ENCODE results near the gene COL15A1. TPM values are rescaled to one million over a fixed set of nuclear protein-coding genes. Genes with fewer than 3 reads are reported as not detected.
A peak's percentile ranks its signal among the peaks of the same experiment; 100 is the strongest.

COL15A1 gene
- total RNA-seq, 2 donors from 2014 or later: 6.0 to 16.0 TPM

- no peak for TF ChIP-seq CTCF (IDR thresholded peaks at IDR 0.05)
- Histone ChIP-seq H3K36me3 (no peaks in the 10 kb centered on the region), H3K27me3 (peaks cover 19% of the 10 kb centered on the region), H3K9me3 (no peaks in the 10 kb centered on the region), H3K4me3 (peak overlapping the region; percentile 36), H3K27ac (peak overlapping the region; percentile 47), H3K4me1 (no peaks in the 10 kb centered on the region), H3K9ac (ENCODE audit: low read depth in 2 of 2, low read length in 2 of 2) (peak overlapping the region in 1 of 2 donors; percentile 10)
- DNase-seq: no peak
- intact Hi-C loops (cut with DNase I): no loop called here
Measured at GRCh38 chr9:98944734-98945074, 997 bp downstream of the COL15A1 start.

DNA sequence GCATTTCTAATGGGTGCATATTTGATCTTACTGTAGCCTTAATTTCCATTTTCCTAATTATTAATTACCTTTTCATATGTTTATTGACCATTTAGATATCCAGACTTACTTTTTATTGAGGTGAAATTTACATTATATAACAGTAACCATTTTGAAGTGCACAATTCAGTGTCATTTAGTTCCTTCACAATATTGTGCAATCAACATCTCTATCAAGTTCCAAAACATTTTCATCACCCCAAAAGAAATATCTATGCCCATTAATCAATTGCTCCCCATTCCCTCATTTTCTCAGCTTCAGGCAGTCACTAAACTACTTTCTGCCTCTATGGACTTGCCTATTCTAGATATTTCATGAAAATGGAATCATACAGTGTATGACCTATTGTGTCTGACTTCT, 5.9 kb downstream of the COL15A1 start:
- Histone ChIP-seq H3K4me1 (no peaks in the 10 kb centered on the region), H3K4me3 (no peak overlapping the region), H3K9ac (ENCODE audit: low read depth in 2 of 2, low read length in 2 of 2) (no peak overlapping the region), H3K27ac (no peak overlapping the region), H3K36me3 (no peaks in the 10 kb centered on the region), H3K9me3 (no peaks in the 10 kb centered on the region), H3K27me3 (peaks cover 3% of the 10 kb centered on the region)
- intact Hi-C loops (cut with DNase I): no loop called here
- TF ChIP-seq CTCF (IDR thresholded peaks at IDR 0.05): no peak
- DNase-seq: no peak

DNA sequence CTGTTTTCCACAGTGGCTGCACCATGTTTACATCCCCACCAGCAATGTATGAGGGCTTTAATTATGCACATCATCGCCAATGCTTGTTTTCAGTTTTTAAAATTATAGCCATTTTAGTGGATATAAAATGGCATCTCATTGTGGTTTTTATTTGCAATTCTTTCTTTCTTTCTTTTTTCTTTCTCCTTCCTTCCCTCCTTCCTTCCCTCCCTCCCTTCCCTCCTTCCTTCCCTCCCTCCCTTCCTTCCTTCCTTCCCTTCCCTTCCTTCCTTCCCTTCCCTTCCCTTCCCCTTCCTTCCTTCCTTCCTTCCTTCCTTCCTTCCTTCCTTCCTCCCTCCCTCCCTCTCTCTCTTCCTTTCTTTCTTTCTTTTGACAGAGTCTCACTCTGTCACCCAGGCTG, 6.6 kb downstream of the COL15A1 start:
- H3K27ac ChIP-seq: no peak overlapping the region
- no peak for TF ChIP-seq CTCF (IDR thresholded peaks at IDR 0.05)
- intact Hi-C loops (cut with DNase I): no loop called here
- no peak overlapping the region for H3K9ac ChIP-seq (ENCODE audit: low read depth in 2 of 2, low read length in 2 of 2)
- no peaks in the 10 kb centered on the region for H3K27me3 ChIP-seq
- no peaks in the 10 kb centered on the region for H3K36me3 ChIP-seq
- H3K4me1 ChIP-seq: no peaks in the 10 kb centered on the region
- no peak overlapping the region for H3K4me3 ChIP-seq
- no peak for DNase-seq
- H3K9me3 ChIP-seq: no peaks in the 10 kb centered on the region

DNA sequence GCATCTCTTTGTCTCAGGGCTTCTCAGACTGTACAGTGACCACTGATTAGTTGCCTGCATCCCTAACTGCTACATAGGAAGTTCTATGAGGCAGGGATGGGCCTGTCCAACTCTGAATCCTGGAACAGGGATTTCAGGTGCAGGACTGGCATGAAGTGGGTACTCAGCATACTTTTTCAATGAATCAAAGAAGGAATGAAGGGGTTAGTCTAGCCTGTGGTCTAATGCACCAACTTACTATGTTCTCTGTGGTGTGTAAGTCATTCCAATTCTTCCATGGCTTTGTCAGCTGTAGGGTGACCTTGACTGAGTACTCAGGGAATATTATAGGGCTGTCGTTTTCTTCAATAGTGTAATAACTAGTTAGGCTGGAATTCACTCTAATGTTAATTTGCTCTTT, 8.3 kb downstream of the COL15A1 start:
- Histone ChIP-seq H3K36me3 (no peaks in the 10 kb centered on the region), H3K9me3 (no peaks in the 10 kb centered on the region), H3K27ac (no peak overlapping the region), H3K4me3 (no peak overlapping the region), H3K4me1 (no peaks in the 10 kb centered on the region), H3K27me3 (no peaks in the 10 kb centered on the region), H3K9ac (ENCODE audit: low read depth in 2 of 2, low read length in 2 of 2) (no peak overlapping the region)
- no peak for TF ChIP-seq CTCF (IDR thresholded peaks at IDR 0.05)
- no peak for DNase-seq
- intact Hi-C loops (cut with DNase I): no loop called here

- no peak for TF ChIP-seq CTCF (IDR thresholded peaks at IDR 0.05)
- Histone ChIP-seq H3K4me3 (no peak overlapping the region), H3K9ac (ENCODE audit: low read depth in 2 of 2, low read length in 2 of 2) (no peak overlapping the region), H3K27me3 (no peaks in the 10 kb centered on the region), H3K9me3 (no peaks in the 10 kb centered on the region), H3K36me3 (no peaks in the 10 kb centered on the region), H3K4me1 (no peaks in the 10 kb centered on the region), H3K27ac (no peak overlapping the region)
- intact Hi-C loops (cut with DNase I): no loop called here
- DNase-seq: no peak
Measured at GRCh38 chr9:98953581-98954243, 10.0 kb downstream of the COL15A1 start.

Measured in colonic mucosa (tissue), 4 donors.